GM23338 (cell line): Measurements from ENCODE around the gene FOXP1. TPM values are rescaled to one million over a fixed set of nuclear protein-coding genes. Genes with fewer than 3 reads are reported as not detected.

ENCODE experiments used
- ATAC-seq: fragments of 200-7000 bp; cut with Tn5 transposase; 3 replicates; pipeline ENCODE4 v1.9.1; 2020
- DNase-seq: peaks from one replicate; pipeline ENCODE4 v3.0.0-alpha.2; 2015; ENCODE audit warnings: low spot score
- H2AFZ ChIP-seq: fragments of 200-600 bp; sonication (generic); 2 replicates; pipeline ENCODE4 v1.8.0; 2016; ENCODE audit warnings: antibody characterized with exemption, mild to moderate bottlenecking, moderate library complexity
- H3F3A ChIP-seq: fragments of 200-600 bp; sonication (generic); replicated peaks from 2 replicates; pipeline ENCODE4 v1.8.0; 2017; ENCODE audit warnings: antibody characterized with exemption, mixed run types, low read depth
- H3K27ac ChIP-seq: fragments of 200-600 bp; sonication (generic); 2 replicates; pipeline ENCODE4 v1.6.1; 2016; ENCODE audit warnings: low read depth
- H3K27me3 ChIP-seq: fragments of 200-600 bp; sonication (generic); 2 replicates; pipeline ENCODE4 v1.8.0; 2016; ENCODE audit warnings: mild to moderate bottlenecking, mixed run types, moderate library complexity; ENCODE audit not compliant: insufficient read depth
- H3K36me3 ChIP-seq: fragments of 200-600 bp; sonication (generic); 2 replicates; pipeline ENCODE4 v1.8.0; 2016; ENCODE audit warnings: mild to moderate bottlenecking; ENCODE audit not compliant: insufficient read depth
- H3K4me1 ChIP-seq: fragments of 200-600 bp; sonication (generic); 2 replicates; pipeline ENCODE4 v1.8.0; 2016; ENCODE audit warnings: mild to moderate bottlenecking, moderate library complexity; ENCODE audit not compliant: insufficient read depth
- H3K4me2 ChIP-seq: fragments of 200-600 bp; sonication (generic); 2 replicates; pipeline ENCODE4 v1.7.1; 2017; ENCODE audit warnings: mixed run types
- H3K4me3 ChIP-seq: fragments of 200-600 bp; sonication (generic); 2 replicates; pipeline ENCODE4 v1.6.1; 2016; ENCODE audit warnings: mixed run types
- H3K79me2 ChIP-seq: fragments of 200-600 bp; sonication (generic); replicated peaks from 2 replicates; pipeline ENCODE4 v1.8.0; 2017; ENCODE audit warnings: mild to moderate bottlenecking; ENCODE audit not compliant: insufficient read depth
- H3K9me2 ChIP-seq: fragments of 200-600 bp; sonication (generic); 2 replicates; pipeline ENCODE4 v1.8.0; 2017; ENCODE audit not compliant: insufficient read depth
- H4K20me1 ChIP-seq: fragments of 200-600 bp; sonication (generic); replicated peaks from 2 replicates; pipeline ENCODE4 v1.8.0; 2017; ENCODE audit warnings: mild to moderate bottlenecking; ENCODE audit not compliant: insufficient read depth
- H3K27ac Mint-ChIP-seq: 2 replicates; pipeline ENCODE4 v1.8.0; 2020; ENCODE audit warnings: inconsistent platforms, mild to moderate bottlenecking, moderate library complexity, mixed read lengths
- H3K27me3 Mint-ChIP-seq: 3 replicates; pipeline ENCODE4 v1.8.0; 2022; ENCODE audit warnings: low read depth, mild to moderate bottlenecking, moderate library complexity, mixed read lengths, inconsistent platforms; ENCODE audit not compliant: insufficient read depth, poor library complexity
- H3K36me3 Mint-ChIP-seq: 3 replicates; pipeline ENCODE4 v1.8.0; 2021; ENCODE audit warnings: low read depth, mild to moderate bottlenecking, inconsistent platforms, moderate library complexity, mixed read lengths
- H3K4me1 Mint-ChIP-seq: 3 replicates; pipeline ENCODE4 v1.8.0; 2020; ENCODE audit warnings: mild to moderate bottlenecking, inconsistent platforms, mixed read lengths
- H3K4me3 Mint-ChIP-seq: 3 replicates; pipeline ENCODE4 v1.8.0; 2021; ENCODE audit warnings: moderate library complexity, mild to moderate bottlenecking, inconsistent platforms, mixed read lengths
- H3K9me3 Mint-ChIP-seq: 3 replicates; pipeline ENCODE4 v1.8.0; 2020; ENCODE audit warnings: moderate library complexity, mild to moderate bottlenecking, inconsistent platforms, mixed read lengths
- CREB1 ChIP-seq: fragments of 250-450 bp; sonication (Bioruptor Pico); IDR thresholded peaks from 2 replicates; pipeline ENCODE4 v1.5.0; 2020; ENCODE audit warnings: low read depth, mild to moderate bottlenecking, moderate library complexity
- CTCF ChIP-seq, 2 experiments: fragments of 200-600 bp in 1 of 2; sonication (generic) in 1 of 2; conservative IDR thresholded peaks; 2 replicates each; pipeline versions ENCODE4 v1.5.1 to v1.6.1; 2016 to 2017; ENCODE audit warnings: antibody characterized with exemption in 2 of 2, low read depth in 2 of 2, mild to moderate bottlenecking in 2 of 2, moderate library complexity in 1 of 2
- ETS1 ChIP-seq: IDR thresholded peaks from 2 replicates; pipeline ENCODE4 v1.6.1; 2016; ENCODE audit warnings: antibody characterized with exemption
- EZH2 ChIP-seq: fragments of 200-600 bp; sonication (generic); IDR thresholded peaks from one replicate; pipeline ENCODE4 v1.8.0; 2017; ENCODE audit warnings: antibody characterized with exemption, mild to moderate bottlenecking, low read depth; ENCODE audit not compliant: unreplicated experiment
- EZH2phosphoT487 ChIP-seq: fragments of 200-600 bp; sonication (generic); IDR thresholded peaks from one replicate; pipeline ENCODE4 v1.8.1; 2018; ENCODE audit warnings: antibody characterized with exemption; ENCODE audit not compliant: unreplicated experiment
- JUNB ChIP-seq: IDR thresholded peaks from one replicate; pipeline ENCODE4 v1.6.1; 2016; ENCODE audit warnings: antibody characterized with exemption; ENCODE audit not compliant: unreplicated experiment
- NANOG ChIP-seq: IDR thresholded peaks from 2 replicates; pipeline ENCODE4 v1.6.1; 2016; ENCODE audit warnings: antibody characterized with exemption, borderline replicate concordance
- polyA plus RNA-seq: library from polyadenylated mRNA; unstranded; fragments of >200 nt; fragmentation: Nextera tagmentation; extraction: Ambion mirVana; gene quantifications from 2 replicates; pipeline ENCODE4 v1.2.1, GENCODE V29; 2016
- total RNA-seq: library from RNA; depleted of rRNA; stranded (reverse); fragments of >200 nt; shearing (Covaris generic); gene quantifications from 2 replicates; pipeline ENCODE4 v1.2.3, GENCODE V29; 2014

FOXP1 gene
- total and polyA plus RNA-seq, 2 experiments from 2014 or later, result 32.9 to 35.5 TPM

GRCh38 chr3:71062952-71063772, 520.4 kb downstream of the FOXP1 start (continued):
- TF ChIP-seq CTCF (conservative IDR thresholded peaks at IDR 0.05; ENCODE audit: low read depth in 2 of 2), result no peak
- TF ChIP-seq ETS1, result no peak
- TF ChIP-seq JUNB, result no peak

- Histone ChIP-seq H3K27ac (no peak overlapping the region), H3K36me3 (no peaks in the 10 kb centered on the region), H3K9me2 (no peaks in the 10 kb centered on the region), H3K4me1 (peaks cover 79% of the 10 kb centered on the region), H3K4me3 (no peak overlapping the region), H3K27me3 (peaks cover 19% of the 10 kb centered on the region; the same call in 1 of the 2 replicates), H3K79me2 (peaks cover 48% of the 10 kb centered on the region), H3F3A (no peaks in the 10 kb centered on the region), H2AFZ (no peak overlapping the region), H3K4me2 (peak overlapping the region; percentile 10; the same call in 1 of the 2 replicates), H4K20me1 (no peaks in the 10 kb centered on the region)
- Mint-ChIP-seq H3K4me1 (peaks cover 70% of the 10 kb centered on the region), H3K27ac (no peak overlapping the region), H3K9me3 (no peaks in the 10 kb centered on the region), H3K4me3 (no peak overlapping the region), H3K36me3 (no peaks in the 10 kb centered on the region), H3K27me3 (peaks cover 15% of the 10 kb centered on the region)
- ATAC-seq, result no peak
- no peak for DNase-seq
- TF ChIP-seq EZH2phosphoT487, result no peak
- no peak for TF ChIP-seq NANOG
- TF ChIP-seq EZH2, result no peak
Measured at GRCh38 chr3:71062037-71062932, 521.2 kb downstream of the FOXP1 start.

- 0 out of 2 replicates have a peak overlapping the region, but pooled peaks have one; percentile 33 for H3K4me2 ChIP-seq
- H2AFZ ChIP-seq, result no peak overlapping the region
- no peak overlapping the region for H3K4me3 ChIP-seq
- H3K4me1 ChIP-seq, result peaks cover 78% of the 10 kb centered on the region
- no peaks in the 10 kb centered on the region for H3F3A ChIP-seq
- Mint-ChIP-seq H3K36me3 (no peaks in the 10 kb centered on the region), H3K9me3 (no peaks in the 10 kb centered on the region), H3K4me3 (no peak overlapping the region), H3K27me3 (peaks cover 12% of the 10 kb centered on the region), H3K27ac (no peak overlapping the region), H3K4me1 (peaks cover 69% of the 10 kb centered on the region)
- H3K27me3 ChIP-seq, result peaks cover 19% of the 10 kb centered on the region; the same call in 1 of the 2 replicates
- no peak for DNase-seq
- H4K20me1 ChIP-seq, result no peaks in the 10 kb centered on the region
- no peaks in the 10 kb centered on the region for H3K9me2 ChIP-seq
- H3K79me2 ChIP-seq, result peaks cover 51% of the 10 kb centered on the region
- H3K36me3 ChIP-seq, result no peaks in the 10 kb centered on the region
- H3K27ac ChIP-seq, result no peak overlapping the region
- ATAC-seq, result no peak
- no peak for TF ChIP-seq EZH2
- TF ChIP-seq CTCF (conservative IDR thresholded peaks at IDR 0.05; ENCODE audit: low read depth in 2 of 2), result no peak
- no peak for TF ChIP-seq CREB1 (CRISPR knock-in tag)
Measured at GRCh38 chr3:71061581-71061980, 521.9 kb downstream of the FOXP1 start.
